GM10248 (cell line): ENCODE data around the gene FAM3B.

Experiments
- CTCF ChIA-PET: fragments of 300-600 bp; sonication (Branson Sonifier 250); formaldehyde crosslinking; extraction: SDS; loops from one replicate; lab custom pipeline; 2021; ENCODE audit warnings: antibody characterized with exemption; lab: Yijun Ruan, JAX
- POLR2A ChIA-PET: fragments of 350-650 bp; sonication (Branson Sonifier 250); formaldehyde crosslinking; extraction: SDS; loops from one replicate; lab custom pipeline; 2020; ENCODE audit warnings: antibody characterized with exemption; lab: Yijun Ruan, JAX
- DNase-seq: peaks from one replicate; pipeline ENCODE4 v3.0.0; 2012; ENCODE audit errors: extremely low spot score
- TF ChIP-seq, protein P1 (sequence below): IDR thresholded peaks from 2 replicates; pipeline ENCODE4 v1.5.1; 2012; ENCODE audit warnings: mild to moderate bottlenecking, low read depth; ENCODE audit errors: extremely low read depth, missing control alignments, control extremely low read depth

FAM3B gene

DNA sequence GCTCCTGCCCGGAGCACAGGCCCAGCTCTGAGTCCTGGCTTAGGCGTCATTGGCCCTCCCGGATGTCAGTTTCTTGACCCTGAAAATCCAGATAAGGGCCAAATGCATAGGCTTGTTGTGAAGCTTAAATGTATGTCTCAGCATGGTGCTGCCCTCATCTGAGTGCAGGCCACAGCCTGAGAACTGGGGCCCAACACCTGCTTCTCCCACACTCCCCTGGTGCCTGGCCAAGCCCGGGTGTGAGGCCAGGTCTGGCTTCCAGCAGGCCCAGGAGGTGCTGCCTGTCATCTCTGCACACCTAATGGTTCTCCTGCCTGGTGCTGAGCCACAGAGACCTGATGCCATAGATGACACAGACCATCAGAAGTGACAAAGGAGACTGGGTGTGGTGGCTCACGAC is 59.3 kb downstream of the FAM3B start:
- POLR2A ChIA-PET, result no interaction called here
- TF ChIP-seq, protein P1, sequence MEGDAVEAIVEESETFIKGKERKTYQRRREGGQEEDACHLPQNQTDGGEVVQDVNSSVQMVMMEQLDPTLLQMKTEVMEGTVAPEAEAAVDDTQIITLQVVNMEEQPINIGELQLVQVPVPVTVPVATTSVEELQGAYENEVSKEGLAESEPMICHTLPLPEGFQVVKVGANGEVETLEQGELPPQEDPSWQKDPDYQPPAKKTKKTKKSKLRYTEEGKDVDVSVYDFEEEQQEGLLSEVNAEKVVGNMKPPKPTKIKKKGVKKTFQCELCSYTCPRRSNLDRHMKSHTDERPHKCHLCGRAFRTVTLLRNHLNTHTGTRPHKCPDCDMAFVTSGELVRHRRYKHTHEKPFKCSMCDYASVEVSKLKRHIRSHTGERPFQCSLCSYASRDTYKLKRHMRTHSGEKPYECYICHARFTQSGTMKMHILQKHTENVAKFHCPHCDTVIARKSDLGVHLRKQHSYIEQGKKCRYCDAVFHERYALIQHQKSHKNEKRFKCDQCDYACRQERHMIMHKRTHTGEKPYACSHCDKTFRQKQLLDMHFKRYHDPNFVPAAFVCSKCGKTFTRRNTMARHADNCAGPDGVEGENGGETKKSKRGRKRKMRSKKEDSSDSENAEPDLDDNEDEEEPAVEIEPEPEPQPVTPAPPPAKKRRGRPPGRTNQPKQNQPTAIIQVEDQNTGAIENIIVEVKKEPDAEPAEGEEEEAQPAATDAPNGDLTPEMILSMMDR, result no peak
- CTCF ChIA-PET, result no interaction called here
- DNase-seq, result no peak

DNA sequence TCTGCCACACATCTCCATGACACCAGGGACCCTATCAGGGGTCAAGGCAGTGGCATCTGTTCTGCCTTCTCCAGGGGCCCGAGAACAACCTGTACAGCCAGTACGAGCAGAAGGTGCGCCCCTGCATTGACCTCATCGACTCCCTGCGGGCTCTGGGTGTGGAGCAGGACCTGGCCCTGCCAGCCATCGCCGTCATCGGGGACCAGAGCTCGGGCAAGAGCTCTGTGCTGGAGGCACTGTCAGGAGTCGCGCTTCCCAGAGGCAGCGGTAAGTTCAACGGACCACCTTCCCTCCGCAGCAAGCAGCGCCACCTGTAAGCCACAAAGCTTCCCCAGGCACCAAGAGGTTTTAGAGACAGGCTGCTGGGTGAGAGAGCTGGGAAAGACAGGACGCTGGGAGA is 61.1 kb downstream of the FAM3B start:
- POLR2A ChIA-PET, result no interaction called here
- DNase-seq, result no peak
- TF ChIP-seq, protein P1, result no peak
- CTCF ChIA-PET, result interaction anchor here (1.2 to 1.5 kb wide), 2 partner anchors 9 to 95 kb away, joined by 3 to 8 read pairs; no protein-coding TSS in a partner anchor

DNA sequence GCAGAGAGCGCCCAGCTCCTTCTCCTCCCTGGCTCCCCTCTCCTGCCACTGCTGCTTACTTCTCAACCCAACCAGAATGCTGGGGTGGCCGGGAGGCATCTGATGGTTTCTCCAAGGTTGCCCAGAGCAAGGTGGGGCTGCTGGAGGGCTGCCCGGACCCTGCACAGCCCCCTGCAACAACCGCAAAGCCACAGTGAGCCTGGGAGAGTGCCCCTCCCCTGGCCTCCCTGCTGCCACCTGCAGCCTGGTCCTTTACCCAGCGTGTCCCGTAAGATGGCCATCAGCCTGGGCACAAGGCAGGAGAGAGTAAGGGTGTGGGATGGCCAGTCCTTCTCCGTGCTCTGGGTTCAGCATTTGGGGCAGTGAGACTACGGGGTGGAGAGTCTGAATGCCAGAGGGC is 62.2 kb downstream of the FAM3B start:
- ChIA-PET POLR2A (no interaction called here), CTCF (interaction anchor here (1.2 to 1.5 kb wide), 2 partner anchors 8 to 96 kb away, joined by 3 to 8 read pairs; no protein-coding TSS in a partner anchor)
- TF ChIP-seq, protein P1, result no peak
- no peak for DNase-seq

DNA sequence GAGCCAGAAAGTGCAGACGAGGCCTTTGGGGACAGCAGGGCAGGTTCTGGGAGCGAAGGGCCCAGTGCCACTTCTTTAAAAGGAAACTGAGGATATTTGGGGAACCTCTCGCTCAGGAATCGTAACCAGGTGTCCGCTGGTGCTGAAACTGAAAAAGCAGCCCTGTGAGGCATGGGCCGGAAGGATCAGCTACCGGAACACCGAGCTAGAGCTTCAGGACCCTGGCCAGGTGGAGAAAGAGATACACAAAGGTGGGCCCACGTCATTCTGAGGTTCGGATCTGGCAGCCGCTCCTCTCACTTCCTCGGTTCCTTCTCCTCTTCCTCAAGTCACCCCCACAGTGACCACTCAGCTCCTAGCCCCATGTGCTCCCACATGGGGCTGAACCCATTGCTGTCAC is 63.3 kb downstream of the FAM3B start:
- no peak for DNase-seq
- POLR2A ChIA-PET, result no interaction called here

DNA sequence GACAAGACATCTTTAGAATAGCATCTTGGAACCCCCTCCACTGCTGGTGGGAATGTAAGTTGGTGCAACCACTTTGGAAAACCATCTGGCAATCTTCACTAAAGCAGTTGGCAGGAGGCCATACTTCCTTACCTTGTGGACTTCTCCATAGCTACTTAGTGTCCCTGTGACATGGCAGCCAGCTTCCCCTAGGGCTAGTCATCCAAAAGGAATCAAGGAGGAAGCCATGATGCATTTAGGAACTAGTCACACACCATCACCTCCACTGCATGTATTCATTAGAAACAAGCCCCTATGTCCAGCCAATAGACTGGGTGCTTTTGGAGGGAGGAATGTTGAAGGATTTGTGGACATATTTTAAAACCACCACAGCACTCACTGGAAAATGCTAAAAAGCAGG is 65.1 kb downstream of the FAM3B start:
- ChIA-PET POLR2A (interaction anchor here (0.7 kb wide), 1 partner anchor 12 kb away, joined by 5 read pairs; no protein-coding TSS in a partner anchor), CTCF (interaction anchor here (1.1 kb wide), 1 partner anchor 10 kb away, joined by 3 read pairs; no protein-coding TSS in a partner anchor)
- TF ChIP-seq, protein P1, result no peak
- no peak for DNase-seq

More for the DNA sequence above, 63.3 kb downstream of the FAM3B start:
- CTCF ChIA-PET, result interaction anchor here (1.8 kb wide), 1 partner anchor 96 kb away, joined by 5 read pairs; no protein-coding TSS in a partner anchor
- TF ChIP-seq, protein P1, result no peak

DNA sequence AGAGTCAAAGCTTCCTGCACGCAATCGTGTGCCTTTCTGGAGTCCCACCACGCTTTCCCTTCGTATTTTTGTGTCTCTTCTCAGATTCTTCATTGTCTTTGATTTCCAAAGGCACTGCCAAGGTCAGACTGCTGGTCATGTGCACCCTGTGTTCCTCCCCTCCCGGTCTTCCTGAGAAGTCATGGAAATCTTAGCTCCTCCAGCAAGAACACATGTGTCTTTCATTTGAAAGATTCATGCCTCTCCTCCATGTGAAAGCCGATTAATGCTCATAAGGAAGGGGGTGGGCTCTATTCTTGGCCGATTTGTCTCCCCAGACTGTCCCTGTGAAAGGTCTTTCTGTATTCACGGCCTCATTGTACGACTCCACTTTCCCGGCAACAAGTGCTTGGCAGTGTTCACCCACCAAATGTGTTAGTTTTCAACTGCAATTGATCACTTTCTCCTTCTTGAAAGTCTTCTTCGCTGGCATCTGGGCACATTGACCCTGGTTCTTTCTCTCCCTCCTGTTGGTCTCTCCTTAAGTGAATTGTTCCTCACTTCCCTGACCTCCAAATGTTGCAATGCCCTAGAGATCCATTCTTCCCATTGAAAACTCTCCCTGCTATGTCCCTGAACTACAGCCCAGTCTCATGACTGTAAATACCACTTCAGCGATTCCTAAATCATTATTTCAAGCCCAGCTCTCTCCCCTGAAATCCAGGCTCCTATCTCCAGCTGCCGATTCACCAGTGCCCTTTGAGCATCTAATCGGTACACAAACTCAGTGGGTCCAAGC is 70.6 kb downstream of the FAM3B start:
- CTCF ChIA-PET, result interaction anchor here (1.3 kb wide), 1 partner anchor 9 kb away, joined by 3 read pairs; no protein-coding TSS in a partner anchor
- POLR2A ChIA-PET, result no interaction called here
- TF ChIP-seq, protein P1, result no peak
- DNase-seq, result no peak
